ENCODE results near the gene OR14A2. TPM values are rescaled to one million over a fixed set of nuclear protein-coding genes. Genes with fewer than 3 reads are reported as not detected.
"Not testable (repeated sequence)": the region's sequence is repeated elsewhere in the genome, so short reads cannot be mapped to it uniquely, and the experiment has no call there.

The OR14A2 gene
- total RNA-seq, 3 donors from 2014 or later = not detected

GRCh38 chr1:247710681-247711080 lies 37.3 kb downstream of the OR14A2 start:
- H3K4me3 Mint-ChIP-seq; H3K27me3 Mint-ChIP-seq (ENCODE audit: low read depth); H3K9me3 Mint-ChIP-seq; H3K36me3 Mint-ChIP-seq (ENCODE audit: insufficient read depth); H3K4me1 Mint-ChIP-seq (ENCODE audit: low read depth); DNase-seq; ATAC-seq: not testable (repeated sequence)

GRCh38 chr1:247701338-247701737 lies 46.6 kb downstream of the OR14A2 start:
- DNase-seq = no peak
- peaks cover 7% of the 10 kb centered on the region for H3K9me3 Mint-ChIP-seq

GRCh38 chr1:247681288-247681897 lies 66.5 kb downstream of the OR14A2 start:
- DNase-seq (no peak), ATAC-seq (no peak)
- Mint-ChIP-seq H3K9me3 (no peaks in the 10 kb centered on the region), H3K4me1 (ENCODE audit: low read depth) (no peaks in the 10 kb centered on the region), H3K27me3 (ENCODE audit: low read depth) (peaks cover 2% of the 10 kb centered on the region), H3K36me3 (ENCODE audit: insufficient read depth) (no peaks in the 10 kb centered on the region), H3K4me3 (no peak overlapping the region)

More at GRCh38 chr1:247701338-247701737, 46.6 kb downstream of the OR14A2 start:
- no peaks in the 10 kb centered on the region for H3K27me3 Mint-ChIP-seq (ENCODE audit: low read depth)
- no peaks in the 10 kb centered on the region for H3K4me1 Mint-ChIP-seq (ENCODE audit: low read depth)
- H3K4me3 Mint-ChIP-seq = no peak overlapping the region
- ATAC-seq = no peak
- H3K36me3 Mint-ChIP-seq (ENCODE audit: insufficient read depth) = no peaks in the 10 kb centered on the region

- DNase-seq (no peak), ATAC-seq (no peak)
- H3K36me3 Mint-ChIP-seq (ENCODE audit: insufficient read depth) = no peaks in the 10 kb centered on the region
- no peaks in the 10 kb centered on the region for H3K9me3 Mint-ChIP-seq
- H3K4me3 Mint-ChIP-seq = no peak overlapping the region
- H3K27me3 Mint-ChIP-seq (ENCODE audit: low read depth) = no peaks in the 10 kb centered on the region
- no peaks in the 10 kb centered on the region for H3K4me1 Mint-ChIP-seq (ENCODE audit: low read depth)
These were observed 67.8 kb downstream of the OR14A2 start for GRCh38 chr1:247680171-247680570.

GRCh38 chr1:247679639-247680038 lies 68.3 kb downstream of the OR14A2 start, which contains the start of gene OR13G1:
TSS of gene OR13G1 (minus strand) at chr1:247679739. CDS start at chr1:247673041, 6,698 bp downstream.
- DNase-seq (no peak), ATAC-seq (no peak)
- H3K4me3 Mint-ChIP-seq = no peak within 1 kb of the TSS
- no peaks in the 10 kb centered on the region for H3K9me3 Mint-ChIP-seq
- no peaks in the 10 kb centered on the region for H3K27me3 Mint-ChIP-seq (ENCODE audit: low read depth)
- H3K36me3 Mint-ChIP-seq (ENCODE audit: insufficient read depth) = no peaks in the 10 kb centered on the region
- no peaks in the 10 kb centered on the region for H3K4me1 Mint-ChIP-seq (ENCODE audit: low read depth)

Other genes with a start within 250 kb of the OR14A2 start
- not detected for gene OR2C3, start 211.7 kb downstream of the OR14A2 start, total RNA-seq
- gene GCSAML, start 199.0 kb downstream of the OR14A2 start, total RNA-seq = 1 to 10 TPM in 1 of 3 donors, under 1 TPM in 2; 0.05 to 2.4 (median 0.37) TPM
- not detected for gene OR2G2, start 159.8 kb downstream of the OR14A2 start, total RNA-seq
- not detected for gene OR2G3, start 142.6 kb downstream of the OR14A2 start, total RNA-seq
- not detected for gene OR13G1, start 68.4 kb downstream of the OR14A2 start, total RNA-seq
- not detected for gene OR6F1, start 31.5 kb downstream of the OR14A2 start, total RNA-seq
- not detected for gene OR14K1, start 9.5 kb downstream of the OR14A2 start, total RNA-seq
- gene OR1C1, start 12.4 kb upstream of the OR14A2 start, total RNA-seq = not detected
- not detected for gene OR14A16, start 76.0 kb upstream of the OR14A2 start, total RNA-seq
- not detected for gene OR11L1, start 93.8 kb upstream of the OR14A2 start, total RNA-seq
- gene TRIM58, start 109.0 kb upstream of the OR14A2 start, total RNA-seq = under 1 TPM; 0.11 to 0.28 (median 0.18) TPM
- not detected for gene OR2W3, start 147.4 kb upstream of the OR14A2 start, total RNA-seq
- gene OR2T8, start 172.1 kb upstream of the OR14A2 start, total RNA-seq = not detected
- not detected for gene OR2AJ1, start 176.7 kb upstream of the OR14A2 start, total RNA-seq
- gene OR2L8, start 200.7 kb upstream of the OR14A2 start, total RNA-seq = not detected
- gene OR2AK2, start 217.1 kb upstream of the OR14A2 start, total RNA-seq = not detected

Measured in activated T-cell treated with anti-CD3 and anti-CD28 coated beads, Interleukin-2, amount 50 U/mL, for 4 hours (primary cell).